Fibroblast of lung (primary cell): Measurements from ENCODE around the gene STMP1. TPM values are rescaled to one million over a fixed set of nuclear protein-coding genes. Genes with fewer than 3 reads are reported as not detected.

Experiments used
- DNase-seq, 2 donors: peaks; one replicate each; pipeline versions ENCODE4 v3.0.0 to v3.0.0-alpha.2; 2010; ENCODE audit warnings: low read depth in 2 of 2
- H2AFZ ChIP-seq: 2 replicates; pipeline ENCODE4 v1.5.1; 2012; ENCODE audit warnings: low read length, control low read depth, inconsistent platforms
- H3K27ac ChIP-seq: 2 replicates; pipeline ENCODE4 v1.5.1; 2011; ENCODE audit warnings: low read length, control low read depth; ENCODE audit not compliant: insufficient read depth
- H3K27me3 ChIP-seq: 2 replicates; pipeline ENCODE4 v1.5.1; 2011; ENCODE audit warnings: mild to moderate bottlenecking, low read length; ENCODE audit not compliant: control insufficient read depth, insufficient read depth
- H3K36me3 ChIP-seq: 2 replicates; pipeline ENCODE4 v1.5.1; 2011; ENCODE audit warnings: low read length; ENCODE audit not compliant: control insufficient read depth, insufficient read depth
- H3K4me1 ChIP-seq: 2 replicates; pipeline ENCODE4 v1.5.1; 2011; ENCODE audit warnings: low read length; ENCODE audit not compliant: control insufficient read depth, insufficient read depth; ENCODE audit errors: extremely low read depth
- H3K4me2 ChIP-seq: 2 replicates; pipeline ENCODE4 v1.5.1; 2011; ENCODE audit warnings: low read length, control low read depth; ENCODE audit not compliant: insufficient read depth; ENCODE audit errors: extremely low read depth
- H3K4me3 ChIP-seq, 4 experiments: fragments of 200-600 bp in 1 of 4; sonication (generic) in 1 of 4; replicated peaks in 1 of 4; 2 replicates each; pipeline ENCODE4 v1.5.1; 2011 to 2016; ENCODE audit warnings: low read length in 4 of 4, low read depth in 3 of 4, mild to moderate bottlenecking in 3 of 4, control low read depth in 2 of 4, inconsistent platforms in 1 of 4, mixed read lengths in 1 of 4; ENCODE audit not compliant: insufficient read depth in 1 of 4; ENCODE audit errors: control extremely low read depth in 1 of 4
- H3K79me2 ChIP-seq: 2 replicates; pipeline ENCODE4 v1.5.1; 2012; ENCODE audit warnings: mild to moderate bottlenecking, low read length, inconsistent platforms; ENCODE audit not compliant: control insufficient read depth, insufficient read depth
- H3K9ac ChIP-seq: 2 replicates; pipeline ENCODE4 v1.5.1; 2011; ENCODE audit warnings: mild to moderate bottlenecking, low read length, control low read depth; ENCODE audit not compliant: insufficient read depth
- H3K9me3 ChIP-seq: 2 replicates; pipeline ENCODE4 v1.5.1; 2012; ENCODE audit warnings: low read depth, low read length; ENCODE audit not compliant: control insufficient read depth, insufficient read depth
- H4K20me1 ChIP-seq: 2 replicates; pipeline ENCODE4 v1.5.1; 2011; ENCODE audit warnings: low read length; ENCODE audit not compliant: control insufficient read depth, insufficient read depth; ENCODE audit errors: extremely low read depth
- EZH2 ChIP-seq: IDR thresholded peaks from 2 replicates; pipeline ENCODE4 v1.5.1; 2012; ENCODE audit warnings: low read length, control low read depth, mild to moderate bottlenecking; ENCODE audit errors: missing control alignments
- polyA plus RNA-seq, 2 donors: library from polyadenylated mRNA; depleted of rRNA in 1 of 2; stranded (reverse) in 1 of 2; unstranded in 1 of 2; fragments of >200 nt; gene quantifications; 2 replicates each; pipeline ENCODE4 v1.2.1, GENCODE V29; 2011 to 2012; ENCODE audit warnings: missing spikeins in 1 of 2
- total RNA-seq: library from RNA; depleted of rRNA; stranded (reverse); fragments of >200 nt; gene quantifications from 2 replicates; pipeline ENCODE4 v1.2.1, GENCODE V29; 2014
- TF ChIP-seq, protein P1 (sequence below), 2 donors: IDR thresholded peaks in 1 of 2; conservative IDR thresholded peaks in 1 of 2; 1 replicate in 1 of 2; 2 replicates in 1 of 2; pipeline ENCODE4 v1.5.1; 2011 to 2012; ENCODE audit warnings: low read length in 2 of 2, control low read depth in 1 of 2, inconsistent platforms in 1 of 2, low read depth in 1 of 2, mild to moderate bottlenecking in 1 of 2

The STMP1 gene
- total and polyA plus RNA-seq, 2 donors (not counting 1 experiment from before 2014, with no cell fraction given) = 16.7 to 50.6 TPM

DNA sequence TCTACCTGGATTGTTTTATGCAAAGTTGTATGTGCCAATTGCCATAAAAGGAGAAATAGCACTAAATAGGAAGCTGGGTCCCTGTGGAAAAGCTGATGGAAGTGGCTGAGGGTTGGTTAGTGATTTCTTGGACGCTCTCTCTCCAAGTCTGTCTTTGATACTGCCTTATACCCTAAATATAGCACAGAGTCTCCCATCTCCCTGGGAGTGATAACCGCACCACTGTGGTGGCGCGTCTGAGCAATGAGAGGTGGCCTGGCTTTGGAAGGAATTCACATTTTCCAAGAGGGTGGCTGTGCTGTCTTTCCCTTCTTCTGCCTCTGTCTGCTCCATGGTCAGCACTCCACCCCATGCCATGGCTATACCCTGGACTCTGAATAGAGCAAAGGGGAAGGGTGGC is 31.2 kb downstream of the STMP1 start:
- Histone ChIP-seq H3K4me1 (peaks cover 4% of the 10 kb centered on the region), H3K79me2 (no peaks in the 10 kb centered on the region), H4K20me1 (no peaks in the 10 kb centered on the region), H3K27me3 (no peaks in the 10 kb centered on the region), H3K4me3 (no peak overlapping the region), H3K4me2 (no peak overlapping the region), H3K9me3 (no peaks in the 10 kb centered on the region), H3K36me3 (peaks cover 1% of the 10 kb centered on the region), H2AFZ (no peak overlapping the region), H3K27ac (no peak overlapping the region), H3K9ac (no peak overlapping the region)
- no peak for TF ChIP-seq EZH2
- TF ChIP-seq, protein P1, sequence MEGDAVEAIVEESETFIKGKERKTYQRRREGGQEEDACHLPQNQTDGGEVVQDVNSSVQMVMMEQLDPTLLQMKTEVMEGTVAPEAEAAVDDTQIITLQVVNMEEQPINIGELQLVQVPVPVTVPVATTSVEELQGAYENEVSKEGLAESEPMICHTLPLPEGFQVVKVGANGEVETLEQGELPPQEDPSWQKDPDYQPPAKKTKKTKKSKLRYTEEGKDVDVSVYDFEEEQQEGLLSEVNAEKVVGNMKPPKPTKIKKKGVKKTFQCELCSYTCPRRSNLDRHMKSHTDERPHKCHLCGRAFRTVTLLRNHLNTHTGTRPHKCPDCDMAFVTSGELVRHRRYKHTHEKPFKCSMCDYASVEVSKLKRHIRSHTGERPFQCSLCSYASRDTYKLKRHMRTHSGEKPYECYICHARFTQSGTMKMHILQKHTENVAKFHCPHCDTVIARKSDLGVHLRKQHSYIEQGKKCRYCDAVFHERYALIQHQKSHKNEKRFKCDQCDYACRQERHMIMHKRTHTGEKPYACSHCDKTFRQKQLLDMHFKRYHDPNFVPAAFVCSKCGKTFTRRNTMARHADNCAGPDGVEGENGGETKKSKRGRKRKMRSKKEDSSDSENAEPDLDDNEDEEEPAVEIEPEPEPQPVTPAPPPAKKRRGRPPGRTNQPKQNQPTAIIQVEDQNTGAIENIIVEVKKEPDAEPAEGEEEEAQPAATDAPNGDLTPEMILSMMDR (conservative IDR thresholded peaks at IDR 0.05 in 1 of 2, IDR thresholded peaks at IDR 0.05 in 1 of 2; ENCODE audit: low read depth in 1 of 2, low read length in 2 of 2) = no peak
- no peak for DNase-seq

DNA sequence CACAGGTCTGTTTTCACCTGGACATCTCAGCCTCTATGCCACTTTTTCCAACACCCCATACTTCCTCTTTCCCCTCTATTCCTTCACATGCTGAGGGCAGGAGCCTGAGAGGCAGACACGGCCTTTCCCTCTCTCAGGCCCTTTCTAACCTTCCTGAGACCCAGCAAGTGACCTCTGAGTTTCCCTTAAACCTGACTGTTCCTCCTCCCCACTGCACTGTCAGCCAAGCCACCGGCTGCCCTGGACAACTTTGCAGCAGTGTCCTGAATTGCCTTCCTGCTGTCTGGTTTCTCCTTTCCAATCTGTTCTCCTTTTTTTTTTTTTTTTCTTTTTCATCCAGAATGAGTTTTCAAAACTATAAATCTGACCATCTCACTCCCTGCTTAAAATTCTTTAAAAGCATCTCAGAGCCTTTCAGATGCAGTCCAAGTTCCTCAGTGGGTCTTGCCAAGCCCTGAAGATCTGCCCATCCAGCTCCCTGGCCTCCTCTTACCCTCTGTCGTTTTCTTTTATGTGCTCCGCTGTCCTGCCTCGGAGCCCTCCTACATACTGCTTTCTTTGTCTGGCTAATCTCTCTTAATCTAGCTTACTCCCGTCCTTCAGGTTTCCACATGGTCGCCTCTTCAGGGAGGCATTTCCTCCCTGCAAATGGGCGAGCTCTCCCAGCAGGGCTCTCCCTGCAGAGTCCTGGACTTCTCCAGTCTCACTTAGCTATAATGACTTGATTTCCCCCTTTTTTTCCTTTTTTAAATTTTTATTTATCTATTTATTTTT is 35.1 kb downstream of the STMP1 start:
- TF ChIP-seq, protein P1 (conservative IDR thresholded peaks at IDR 0.05 in 1 of 2, IDR thresholded peaks at IDR 0.05 in 1 of 2; ENCODE audit: low read depth in 1 of 2, low read length in 2 of 2) = no peak
- no peak for TF ChIP-seq EZH2
- Histone ChIP-seq H4K20me1 (no peaks in the 10 kb centered on the region), H3K9ac (no peak overlapping the region), H2AFZ (no peak overlapping the region), H3K9me3 (no peaks in the 10 kb centered on the region), H3K79me2 (no peaks in the 10 kb centered on the region), H3K4me2 (no peak overlapping the region), H3K27ac (no peak overlapping the region), H3K27me3 (no peaks in the 10 kb centered on the region), H3K4me1 (no peaks in the 10 kb centered on the region), H3K36me3 (no peaks in the 10 kb centered on the region), H3K4me3 (no peak overlapping the region)
- peak in 1 of 2 donors; percentile 26 for DNase-seq

DNA sequence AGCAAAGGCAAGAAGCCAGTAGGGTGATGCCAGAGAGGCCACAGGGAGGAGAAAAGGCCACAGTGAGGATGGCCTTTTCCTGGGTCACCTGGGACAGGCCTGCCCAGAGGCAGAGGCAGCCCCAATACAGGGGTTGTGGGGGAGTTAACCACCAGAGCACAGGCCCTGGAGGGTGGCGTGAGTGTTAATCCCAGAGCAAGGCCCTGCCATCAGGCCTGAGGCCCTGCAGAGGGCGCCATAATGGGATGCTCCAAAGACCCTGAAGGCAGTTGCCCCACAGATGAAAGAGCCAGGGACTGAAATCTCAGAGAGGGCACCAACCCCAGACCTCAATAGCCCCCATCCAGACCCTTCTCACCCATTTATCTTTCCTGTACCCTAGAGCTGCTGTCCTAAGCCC is 41.8 kb downstream of the STMP1 start:
- H3K36me3 ChIP-seq = no peaks in the 10 kb centered on the region
- no peaks in the 10 kb centered on the region for H3K79me2 ChIP-seq
- TF ChIP-seq EZH2 = no peak
- TF ChIP-seq, protein P1 (conservative IDR thresholded peaks at IDR 0.05 in 1 of 2, IDR thresholded peaks at IDR 0.05 in 1 of 2; ENCODE audit: low read depth in 1 of 2, low read length in 2 of 2) = no peak
- no peaks in the 10 kb centered on the region for H3K27me3 ChIP-seq
- H2AFZ ChIP-seq = no peak overlapping the region
- H3K4me3 ChIP-seq = no peak overlapping the region
- no peak overlapping the region for H3K27ac ChIP-seq
- no peak overlapping the region for H3K4me2 ChIP-seq
- H3K4me1 ChIP-seq = no peaks in the 10 kb centered on the region
- no peaks in the 10 kb centered on the region for H3K9me3 ChIP-seq
- no peak for DNase-seq
- H3K9ac ChIP-seq = no peak overlapping the region
- H4K20me1 ChIP-seq = no peaks in the 10 kb centered on the region
